Measurements from ENCODE around the gene EPN2.
A peak's percentile ranks its signal among the peaks of the same experiment; 100 is the strongest.
"Not testable (repeated sequence)": the region's sequence is repeated elsewhere in the genome, so short reads cannot be mapped to it uniquely, and the experiment has no call there.

The EPN2 gene

GRCh38 chr17:19237139-19237388 is at the start of gene EPN2:
TSS of gene EPN2 (plus strand) at chr17:19237366. CDS start at chr17:19283120, 45,754 bp downstream.
- DNase-seq (ENCODE audit: low spot score) = peak; percentile 63

- DNase-seq (ENCODE audit: low spot score) = not testable (repeated sequence)
These were observed 49.0 kb upstream of the EPN2 start for GRCh38 chr17:19187883-19188869.

GRCh38 chr17:19188870-19189708 is 48.1 kb upstream of the EPN2 start:
- DNase-seq (ENCODE audit: low spot score) = not testable (repeated sequence)

DNA sequence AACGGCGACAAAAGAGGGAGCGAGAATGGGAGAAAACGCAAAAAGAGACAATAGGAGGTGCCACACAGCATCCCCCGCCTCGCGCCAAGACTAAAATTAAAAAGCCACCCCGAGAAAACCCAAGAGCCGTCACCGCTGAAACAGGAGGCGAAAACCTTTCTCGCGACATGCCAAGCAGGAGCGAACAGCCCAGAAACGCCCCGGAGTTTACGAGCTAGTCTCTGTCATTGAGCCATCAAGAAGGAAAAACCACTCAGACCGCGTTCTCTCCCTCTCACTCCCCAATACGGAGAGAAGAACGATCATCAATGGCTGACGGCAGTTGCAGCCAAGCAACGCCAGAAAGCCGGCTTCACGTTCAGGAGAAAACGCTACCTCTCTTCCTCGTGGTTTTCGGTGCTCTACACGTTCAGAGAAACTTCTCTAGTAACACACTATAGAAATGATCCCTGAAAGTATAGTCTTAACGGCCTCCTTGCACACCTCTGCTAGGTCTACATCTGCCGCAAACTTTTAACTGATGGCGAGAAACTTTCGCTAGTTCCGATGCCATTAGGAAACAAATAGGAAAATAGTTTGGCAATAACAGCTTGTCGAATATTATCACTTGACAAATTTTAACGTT is 47.3 kb upstream of the EPN2 start:
- DNase-seq (ENCODE audit: low spot score) = not testable (repeated sequence)

- DNase-seq (ENCODE audit: low spot score) = not testable (repeated sequence)
These were observed 40.6 kb upstream of the EPN2 start for GRCh38 chr17:19196382-19197204.

DNA sequence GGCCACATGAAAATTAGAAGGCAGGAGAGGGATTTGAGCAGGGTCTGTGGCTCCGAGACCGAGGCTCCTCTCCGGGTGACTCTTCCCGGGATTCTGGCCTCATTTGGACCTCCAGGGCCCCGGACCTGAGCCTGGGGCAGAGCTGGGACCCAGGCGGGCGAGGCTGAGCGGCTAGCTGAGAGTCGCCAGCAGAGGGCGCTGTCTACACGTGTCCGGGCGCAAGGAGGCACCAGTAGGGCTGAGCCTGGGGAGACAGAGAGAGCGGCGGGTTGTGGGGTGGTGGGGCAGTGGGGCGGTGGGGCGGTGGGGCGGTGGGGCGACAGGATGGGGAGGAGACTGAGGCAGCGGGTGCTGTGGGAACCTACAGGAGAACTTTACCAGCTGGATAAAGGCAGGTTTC is 34.7 kb upstream of the EPN2 start:
- not testable (repeated sequence) for DNase-seq (ENCODE audit: low spot score)

GRCh38 chr17:19203429-19203828 is 33.7 kb upstream of the EPN2 start:
- not testable (repeated sequence) for DNase-seq (ENCODE audit: low spot score)

- DNase-seq (ENCODE audit: low spot score) = not testable (repeated sequence)
These were observed 21.9 kb upstream of the EPN2 start for GRCh38 chr17:19215074-19215860.

DNA sequence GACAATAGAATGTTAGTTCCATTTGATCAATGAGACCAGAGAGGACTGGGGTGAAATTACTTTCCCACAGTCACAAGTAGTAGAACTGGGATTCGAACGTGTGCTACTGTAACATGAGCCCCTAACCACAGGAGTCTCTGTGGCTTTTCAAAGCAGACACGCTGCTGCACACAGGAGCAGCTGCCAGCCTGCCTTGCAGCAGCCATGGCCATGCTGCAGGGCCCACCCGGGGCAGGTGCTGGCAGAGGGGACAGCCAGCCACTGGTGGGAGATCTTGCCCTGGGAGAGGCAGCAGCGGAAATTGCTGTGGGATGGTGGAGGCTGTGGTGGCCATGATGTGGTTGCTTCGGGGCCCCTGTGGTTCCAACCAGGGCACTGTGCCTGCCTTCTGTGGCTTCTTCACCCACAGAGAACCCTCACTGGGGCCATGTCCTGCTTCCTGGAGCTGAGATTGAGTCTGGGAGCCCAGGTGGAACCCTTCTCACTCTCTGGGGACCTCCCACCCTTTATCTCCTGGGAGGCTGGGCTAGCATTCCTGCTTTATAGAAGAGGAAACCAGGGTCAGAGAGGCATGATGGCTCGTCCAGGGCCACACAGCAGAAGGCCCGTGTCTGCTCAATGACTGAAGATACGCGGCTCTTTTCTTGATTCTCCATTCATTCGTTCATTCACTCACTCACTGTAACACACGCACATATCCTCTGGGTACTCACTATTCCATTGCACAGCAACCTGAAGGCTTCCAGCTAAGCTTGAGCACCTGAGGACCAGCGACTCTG is 20.8 kb upstream of the EPN2 start:
- not testable (repeated sequence) for DNase-seq (ENCODE audit: low spot score)

GRCh38 chr17:19218914-19219313 is 18.3 kb upstream of the EPN2 start:
- not testable (repeated sequence) for DNase-seq (ENCODE audit: low spot score)

- DNase-seq (ENCODE audit: low spot score) = not testable (repeated sequence)
These were observed 17.8 kb upstream of the EPN2 start for GRCh38 chr17:19219384-19219783.

DNA sequence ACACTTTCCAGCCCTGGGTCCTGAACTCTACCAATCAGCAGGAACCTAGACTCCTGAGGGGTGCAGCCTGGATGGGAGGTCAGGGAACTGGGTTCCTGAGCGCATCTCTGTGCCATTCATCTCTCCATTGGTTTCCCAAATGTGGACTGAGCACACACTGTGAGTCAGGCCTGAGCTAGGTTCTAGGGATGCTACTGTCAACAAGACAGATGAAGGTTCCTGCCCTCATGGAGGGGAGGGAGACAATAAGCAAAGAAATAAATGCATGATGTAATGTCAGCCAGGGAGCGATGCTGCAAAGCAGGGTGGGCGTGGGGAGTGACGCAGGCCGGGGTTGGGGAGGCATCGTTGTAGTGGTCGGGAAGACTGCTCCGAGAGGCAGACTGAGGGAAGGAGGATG is 17.0 kb upstream of the EPN2 start:
- not testable (repeated sequence) for DNase-seq (ENCODE audit: low spot score)

DNA sequence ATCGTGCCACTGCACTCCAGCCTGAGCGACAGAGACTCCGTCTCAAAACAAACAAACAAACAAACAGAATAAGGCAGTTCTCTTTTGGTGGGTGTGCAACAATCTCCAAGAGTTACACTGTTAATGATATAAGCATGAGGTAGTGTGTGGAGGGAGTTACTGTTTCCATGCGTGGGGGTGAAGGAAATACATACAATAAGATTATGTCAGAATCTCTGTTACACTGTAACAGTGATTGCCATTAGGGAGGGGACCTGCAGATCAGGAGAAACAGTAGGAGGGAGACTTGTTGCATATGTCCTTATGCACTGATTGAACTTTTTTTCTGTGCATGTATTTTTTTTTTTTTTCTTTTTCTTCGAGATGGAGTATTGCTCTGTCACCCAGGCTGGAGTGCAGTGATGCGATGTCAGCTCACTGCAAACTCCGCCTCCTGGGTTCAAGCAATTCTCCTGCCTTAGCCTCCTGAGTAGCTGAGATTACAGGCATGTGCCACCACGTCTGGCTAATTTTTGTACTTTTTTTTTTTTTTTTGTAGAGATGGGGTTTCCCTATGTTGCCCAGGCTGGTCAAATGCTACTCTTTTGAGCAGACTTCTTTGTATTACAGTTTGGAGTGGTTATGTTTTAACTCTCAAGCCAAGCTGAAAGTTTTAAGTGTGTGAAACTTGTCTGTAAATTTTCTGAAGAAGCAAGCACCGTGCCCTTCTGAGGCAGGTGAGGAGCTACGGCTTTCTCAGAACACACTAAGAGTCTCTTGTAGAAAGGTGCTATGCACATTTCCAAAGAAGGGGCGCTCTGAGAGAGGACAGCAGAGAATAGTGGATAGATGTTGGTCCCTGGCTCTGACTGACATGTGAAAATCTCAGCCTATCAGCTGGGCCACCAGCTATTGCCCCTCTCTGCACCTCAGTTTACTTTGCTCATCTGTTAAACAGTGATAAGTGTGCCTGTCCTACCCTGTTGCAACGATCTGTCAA is 10.3 kb upstream of the EPN2 start:
- DNase-seq (ENCODE audit: low spot score) = not testable (repeated sequence)

DNA sequence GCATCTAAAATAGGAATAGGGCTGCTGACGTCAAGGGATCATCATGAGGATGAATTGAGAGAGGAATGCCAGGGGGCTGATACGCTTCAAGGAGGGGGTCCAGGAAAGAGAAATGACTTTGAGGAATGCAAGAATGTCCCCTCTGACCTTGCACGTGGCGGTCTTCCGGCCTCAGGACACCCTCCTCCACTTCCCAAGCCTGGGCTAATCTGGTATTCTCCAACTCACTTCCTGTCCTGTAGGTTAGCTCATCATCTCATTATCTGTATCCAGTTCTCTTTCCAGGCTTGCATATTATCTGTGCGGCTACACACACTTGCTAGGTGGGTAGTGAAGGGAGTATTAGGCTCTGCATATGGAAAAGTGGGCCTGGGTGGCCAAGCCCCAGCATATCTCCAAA is 2.5 kb upstream of the EPN2 start:
- DNase-seq (ENCODE audit: low spot score) = not testable (repeated sequence)

DNA sequence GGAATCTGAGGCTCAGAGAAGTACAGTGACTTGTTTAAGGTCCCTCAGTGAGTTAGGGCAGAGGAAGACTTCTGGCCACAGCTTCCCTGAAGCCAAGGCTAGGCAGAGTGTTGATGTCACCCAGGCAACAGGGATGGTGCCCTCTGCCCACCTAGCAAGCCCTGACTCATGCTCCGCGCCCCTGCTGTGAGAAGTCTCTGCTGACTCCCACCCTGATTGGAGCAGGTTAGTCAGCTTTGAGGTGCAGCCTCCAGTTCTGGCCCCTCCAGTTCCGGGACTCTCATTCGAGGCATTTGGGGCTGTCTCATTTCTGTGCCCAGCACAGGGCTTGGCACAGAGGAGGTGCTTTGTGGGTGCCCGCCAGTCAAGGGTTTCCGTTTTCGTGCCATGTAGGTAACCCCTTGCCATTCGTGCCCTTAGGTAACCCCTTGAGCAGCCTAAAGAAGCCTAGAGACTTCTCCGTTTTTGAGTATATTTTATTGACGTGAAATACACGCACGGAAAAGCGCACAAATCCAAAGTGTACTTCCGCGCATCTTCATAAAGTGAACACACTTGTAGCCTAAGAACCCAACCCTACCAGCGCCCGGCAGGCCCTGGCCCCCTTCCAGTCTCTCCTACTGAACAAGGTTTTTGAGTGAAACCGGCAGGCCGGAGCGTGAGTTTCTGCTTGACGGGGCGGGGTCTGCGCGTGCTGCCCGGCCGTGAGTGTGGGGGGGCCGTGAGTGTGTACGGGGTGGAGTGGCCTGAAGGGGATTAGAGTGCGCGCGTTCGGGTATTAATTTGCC is 621 bp upstream of the EPN2 start:
- DNase-seq (ENCODE audit: low spot score) = not testable (repeated sequence)

DNA sequence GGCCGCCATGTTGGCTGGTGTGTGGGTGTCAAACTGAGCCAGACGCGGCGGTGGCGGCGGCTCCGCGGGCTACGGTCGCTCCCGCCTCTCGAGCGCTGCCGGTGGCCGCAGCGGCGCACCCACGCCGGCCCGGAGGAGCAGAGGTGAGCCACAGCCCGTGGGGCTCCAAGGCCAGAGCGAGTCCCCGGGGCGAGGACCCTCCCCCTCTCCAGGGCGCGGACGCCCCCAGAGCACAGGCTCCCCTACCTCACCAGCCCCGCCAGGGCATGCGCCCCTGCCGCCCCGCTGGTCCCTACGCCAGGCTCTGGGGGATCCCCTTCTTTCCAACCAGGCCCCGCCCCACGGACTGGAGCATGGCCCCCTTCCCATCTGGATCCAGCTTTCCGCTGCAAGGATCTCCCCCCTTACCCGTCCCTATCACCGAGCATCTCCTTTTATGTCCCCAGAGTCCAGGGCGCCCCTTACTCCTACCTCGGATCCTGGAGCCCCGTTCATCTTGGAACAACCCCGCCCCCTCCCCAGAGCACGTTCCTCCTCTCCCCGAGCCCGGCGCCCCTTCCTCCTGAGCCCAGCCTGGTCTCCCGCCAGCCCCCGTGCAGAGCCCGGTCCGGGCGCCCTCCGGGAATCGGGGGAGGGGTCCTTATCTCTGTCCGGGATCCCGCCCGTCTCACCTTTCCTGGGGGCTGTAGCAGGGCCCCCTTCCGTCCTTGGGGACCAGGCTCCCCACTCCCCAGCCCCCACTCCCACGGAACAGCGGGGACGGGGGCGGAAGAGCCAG is 412 bp downstream of the EPN2 start:
- no peak for DNase-seq (ENCODE audit: low spot score)

DNA sequence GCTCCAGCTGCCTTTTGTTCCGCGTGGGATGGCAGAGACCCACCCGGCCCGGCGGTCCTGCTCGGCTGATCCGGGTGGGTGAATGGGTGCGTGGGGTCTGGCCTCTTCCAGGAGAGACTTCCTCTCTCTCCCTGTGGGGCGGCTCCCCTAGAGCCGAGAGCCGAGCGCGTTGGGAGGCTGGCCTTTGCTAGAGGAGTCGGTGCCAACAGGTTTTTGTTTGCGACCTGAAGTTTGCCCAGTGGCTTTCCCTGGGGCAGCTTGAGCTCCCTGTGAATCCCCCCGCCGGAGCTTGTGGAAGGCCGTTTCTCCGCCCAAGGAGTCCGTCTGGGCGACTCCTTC is 970 bp downstream of the EPN2 start:
- peak; percentile 20 for DNase-seq (ENCODE audit: low spot score)
